ENCODE results near the gene STK4. TPM values are rescaled to one million over a fixed set of nuclear protein-coding genes. Genes with fewer than 3 reads are reported as not detected.

STK4 gene
- total RNA-seq, 1 donor from 2014 or later = 37.5 TPM

Small RNA genes within 50 kb of the gene (small RNA-seq; reads per million reads assigned to genes)
- not detected for gene RF00019

Other genes with a start within 250 kb of the STK4 start
- not detected for gene KCNK15, start 220.6 kb upstream of the STK4 start, total RNA-seq
- 43.2 TPM for gene RIMS4, start 156.0 kb upstream of the STK4 start, total RNA-seq
- 148 TPM for gene YWHAB, start 80.8 kb upstream of the STK4 start, total RNA-seq
- 2.4 TPM for gene PABPC1L, start 56.5 kb upstream of the STK4 start, total RNA-seq
- 3.7 TPM for gene TOMM34, start 6.1 kb upstream of the STK4 start, total RNA-seq
- gene KCNS1, start 134.6 kb downstream of the STK4 start, total RNA-seq = 1.2 TPM
- gene WFDC5, start 148.7 kb downstream of the STK4 start, total RNA-seq = not detected
- not detected for gene WFDC12, start 158.0 kb downstream of the STK4 start, total RNA-seq
- not detected for gene PI3, start 208.4 kb downstream of the STK4 start, total RNA-seq
- gene SEMG1, start 240.5 kb downstream of the STK4 start, total RNA-seq = not detected

Measured in frontal cortex (tissue), 1 donor.